NAMALWA (cell line): Measurements from ENCODE around the gene MAGEB4.

Experiments used
- DNase-seq: peaks from one replicate; pipeline ENCODE4 v3.0.0-alpha.2; 2015; ENCODE audit warnings: low spot score

Gene MAGEB4

GRCh38 chrX:30283456-30284200 is 41.8 kb downstream of the MAGEB4 start:
- no peak for DNase-seq
